Liver (tissue), 9 donors: ENCODE results near the gene ANKMY1. TPM values are rescaled to one million over a fixed set of nuclear protein-coding genes. Genes with fewer than 3 reads are reported as not detected.

Experiments
- DNase-seq: peaks from one replicate; pipeline ENCODE4 v3.0.0-alpha.2; 2017; ENCODE audit warnings: low spot score
- H3K27ac ChIP-seq, 2 donors: one replicate each; pipeline ENCODE4 v1.7.0; 2013; ENCODE audit warnings: inconsistent platforms in 2 of 2, low read length in 2 of 2, control low read depth in 1 of 2, low read depth in 1 of 2, mild to moderate bottlenecking in 1 of 2
- H3K27me3 ChIP-seq, 4 donors: one replicate each; pipeline versions ENCODE4 v1.6.1 to v1.7.0; 2013; ENCODE audit warnings: low read length in 3 of 4, inconsistent platforms in 1 of 4, mild to moderate bottlenecking in 1 of 4, moderate library complexity in 1 of 4; ENCODE audit not compliant: control insufficient read depth in 4 of 4, insufficient read depth in 4 of 4
- H3K36me3 ChIP-seq, 4 donors: one replicate each; pipeline versions ENCODE4 v1.6.1 to v1.7.0; 2013; ENCODE audit warnings: low read length in 3 of 4, mild to moderate bottlenecking in 3 of 4, low read depth in 1 of 4, moderate library complexity in 1 of 4; ENCODE audit not compliant: control insufficient read depth in 4 of 4, insufficient read depth in 3 of 4
- H3K4me1 ChIP-seq, 4 donors: one replicate each; pipeline versions ENCODE4 v1.6.1 to v1.7.0; 2013; ENCODE audit warnings: low read length in 3 of 4, mild to moderate bottlenecking in 3 of 4, moderate library complexity in 1 of 4; ENCODE audit not compliant: control insufficient read depth in 4 of 4, insufficient read depth in 4 of 4
- H3K4me3 ChIP-seq, 3 donors: one replicate each; pipeline versions ENCODE4 v1.6.1 to v1.7.0; 2013; ENCODE audit warnings: low read length in 3 of 3, control low read depth in 1 of 3, low read depth in 1 of 3, mild to moderate bottlenecking in 1 of 3
- H3K9ac ChIP-seq, 2 donors: one replicate each; pipeline ENCODE4 v1.7.0; 2013; ENCODE audit warnings: low read length in 2 of 2, mild to moderate bottlenecking in 2 of 2, moderate library complexity in 2 of 2, control low read depth in 1 of 2, low read depth in 1 of 2
- H3K9me3 ChIP-seq, 4 donors: one replicate each; pipeline versions ENCODE4 v1.6.1 to v1.7.0; 2013; ENCODE audit warnings: low read length in 3 of 4; ENCODE audit not compliant: control insufficient read depth in 4 of 4
- EGR1 ChIP-seq, 2 donors: IDR thresholded peaks; 2 replicates each; pipeline ENCODE4 v1.6.1; 2016 to 2018; ENCODE audit warnings: antibody characterized with exemption in 2 of 2, low read depth in 2 of 2
- FOXA1 ChIP-seq: IDR thresholded peaks from 2 replicates; pipeline ENCODE4 v1.6.1; 2016; ENCODE audit warnings: antibody characterized with exemption
- FOXA2 ChIP-seq: IDR thresholded peaks from 2 replicates; pipeline ENCODE4 v1.6.1; 2016; ENCODE audit warnings: antibody characterized with exemption
- HNF4A ChIP-seq, 2 donors: conservative IDR thresholded peaks; 2 replicates each; pipeline ENCODE4 v1.6.1; 2016; ENCODE audit warnings: antibody characterized with exemption in 2 of 2, mild to moderate bottlenecking in 2 of 2
- HNF4G ChIP-seq: IDR thresholded peaks from 2 replicates; pipeline ENCODE4 v1.6.1; 2016; ENCODE audit warnings: antibody characterized with exemption
- JUND ChIP-seq, 2 donors: IDR thresholded peaks; 2 replicates each; pipeline ENCODE4 v1.6.1; 2016; ENCODE audit warnings: antibody characterized with exemption in 2 of 2
- MAX ChIP-seq: IDR thresholded peaks from 2 replicates; pipeline ENCODE4 v1.6.1; 2016; ENCODE audit warnings: antibody characterized with exemption
- NR2F2 ChIP-seq: IDR thresholded peaks from 2 replicates; pipeline ENCODE4 v1.6.1; 2016; ENCODE audit warnings: antibody characterized with exemption
- RAD21 ChIP-seq, 2 donors: IDR thresholded peaks; 2 replicates each; pipeline ENCODE4 v1.6.1; 2016; ENCODE audit warnings: antibody characterized with exemption in 2 of 2, mild to moderate bottlenecking in 2 of 2
- REST ChIP-seq: IDR thresholded peaks from 2 replicates; pipeline ENCODE4 v1.6.1; 2016; ENCODE audit warnings: antibody characterized with exemption, mild to moderate bottlenecking
- TAF1 ChIP-seq: conservative IDR thresholded peaks from 2 replicates; pipeline ENCODE4 v1.6.1; 2016; ENCODE audit warnings: antibody characterized with exemption, mild to moderate bottlenecking
- YY1 ChIP-seq: IDR thresholded peaks from 2 replicates; pipeline ENCODE4 v1.6.1; 2016; ENCODE audit warnings: antibody characterized with exemption, mild to moderate bottlenecking
- ZBTB33 ChIP-seq: IDR thresholded peaks from 2 replicates; pipeline ENCODE4 v1.6.1; 2016; ENCODE audit warnings: antibody characterized with exemption
- WGBS: extraction: QIAGEN DNeasy Blood & Tissue Kit; methylation state at CpG from one replicate; pipeline ENCODE4 v1.1.7; 2013; 5-methylcytosine and 5-hydroxymethylcytosine counted together
- polyA plus RNA-seq, 2 donors: library from polyadenylated mRNA; stranded (reverse) in 1 of 2; unstranded in 1 of 2; fragments of 200-250 nt in 1 of 2; fragments of >200 nt in 1 of 2; fragmentation: Nextera tagmentation in 1 of 2; extraction: Ambion mirVana in 1 of 2; gene quantifications; one replicate each; pipeline versions ENCODE4 v1.2.1 to v1.2.3, GENCODE V29; 2013 to 2015
- total RNA-seq, 2 donors: library from RNA; depleted of rRNA; stranded (reverse); fragments of >200 nt; gene quantifications; one replicate each; pipeline ENCODE4 v1.2.3, GENCODE V29; 2014
- donor health status: healthy.
- donor health status: healthy.
- donor health status: healthy.
- donor health status: healthy.
- donor health status: healthy.

ANKMY1 gene
- total and polyA plus RNA-seq, 4 donors, result 2.5 to 12.8 (median 4.2) TPM

GRCh38 chr2:240569523-240569997 is 11.8 kb upstream of the ANKMY1 start:
- Histone ChIP-seq H3K27me3 (no peaks in the 10 kb centered on the region), H3K36me3 (peaks cover 0 to 7% (median 3%) of the 10 kb centered on the region in 4 donors), H3K9ac (peak overlapping the region in 1 of 2 donors; percentile 50), H3K27ac (no peak overlapping the region), H3K9me3 (no peaks in the 10 kb centered on the region), H3K4me1 (peaks cover 22 to 40% (median 35%) of the 10 kb centered on the region in 4 donors), H3K4me3 (peak overlapping the region; percentile 62 to 82 (median 73))
- no peak for TF ChIP-seq REST
- TF ChIP-seq EGR1 (IDR thresholded peaks at IDR 0.05; ENCODE audit: low read depth in 2 of 2), result no peak
- TF ChIP-seq YY1, result no peak
- TF ChIP-seq TAF1, result no peak
- no peak for TF ChIP-seq MAX
- no peak for TF ChIP-seq ZBTB33
- TF ChIP-seq FOXA1, result no peak
- TF ChIP-seq JUND (IDR thresholded peaks at IDR 0.05), result no peak
- no peak for TF ChIP-seq HNF4A (conservative IDR thresholded peaks at IDR 0.05)
- TF ChIP-seq RAD21 (IDR thresholded peaks at IDR 0.05), result no peak
- DNase-seq, result no peak
- WGBS, result 83% methylated on average over 9 of the region's 9 CpGs

- H3K4me3 ChIP-seq, result peak overlapping the region; percentile 62 to 82 (median 73)
- H3K36me3 ChIP-seq, result peaks cover 0 to 7% (median 1%) of the 10 kb centered on the region in 4 donors
- H3K27ac ChIP-seq, result peak overlapping the region; percentile 55 to 61
- peak; percentile 65 for DNase-seq
- H3K9me3 ChIP-seq, result no peaks in the 10 kb centered on the region
- WGBS, result under 1% methylated on average over 93 of the region's 93 CpGs
- no peaks in the 10 kb centered on the region for H3K27me3 ChIP-seq
- H3K9ac ChIP-seq, result peak overlapping the region in 1 of 2 donors; percentile 50
- peaks cover 24 to 42% (median 35%) of the 10 kb centered on the region in 4 donors for H3K4me1 ChIP-seq
- TF ChIP-seq EGR1 (IDR thresholded peaks at IDR 0.05; ENCODE audit: low read depth in 2 of 2), result no peak
- TF ChIP-seq FOXA2, result no peak
- no peak for TF ChIP-seq HNF4G
- no peak for TF ChIP-seq MAX
- no peak for TF ChIP-seq HNF4A (conservative IDR thresholded peaks at IDR 0.05)
- TF ChIP-seq NR2F2, result no peak
These were observed 11.1 kb upstream of the ANKMY1 start for GRCh38 chr2:240568678-240569522.
